GM23338 (cell line): Measurements from ENCODE around the gene ARL6IP1. TPM values are rescaled to one million over a fixed set of nuclear protein-coding genes. Genes with fewer than 3 reads are reported as not detected.

ENCODE experiments used
- ATAC-seq: fragments of 200-7000 bp; cut with Tn5 transposase; 3 replicates; pipeline ENCODE4 v1.9.1; 2020
- DNase-seq: peaks from one replicate; pipeline ENCODE4 v3.0.0-alpha.2; 2015; ENCODE audit warnings: low spot score
- H2AFZ ChIP-seq: fragments of 200-600 bp; sonication (generic); 2 replicates; pipeline ENCODE4 v1.8.0; 2016; ENCODE audit warnings: antibody characterized with exemption, mild to moderate bottlenecking, moderate library complexity
- H3F3A ChIP-seq: fragments of 200-600 bp; sonication (generic); replicated peaks from 2 replicates; pipeline ENCODE4 v1.8.0; 2017; ENCODE audit warnings: antibody characterized with exemption, mixed run types, low read depth
- H3K27ac ChIP-seq: fragments of 200-600 bp; sonication (generic); 2 replicates; pipeline ENCODE4 v1.6.1; 2016; ENCODE audit warnings: low read depth
- H3K27me3 ChIP-seq: fragments of 200-600 bp; sonication (generic); 2 replicates; pipeline ENCODE4 v1.8.0; 2016; ENCODE audit warnings: mild to moderate bottlenecking, mixed run types, moderate library complexity; ENCODE audit not compliant: insufficient read depth
- H3K36me3 ChIP-seq: fragments of 200-600 bp; sonication (generic); 2 replicates; pipeline ENCODE4 v1.8.0; 2016; ENCODE audit warnings: mild to moderate bottlenecking; ENCODE audit not compliant: insufficient read depth
- H3K4me1 ChIP-seq: fragments of 200-600 bp; sonication (generic); 2 replicates; pipeline ENCODE4 v1.8.0; 2016; ENCODE audit warnings: mild to moderate bottlenecking, moderate library complexity; ENCODE audit not compliant: insufficient read depth
- H3K4me2 ChIP-seq: fragments of 200-600 bp; sonication (generic); 2 replicates; pipeline ENCODE4 v1.7.1; 2017; ENCODE audit warnings: mixed run types
- H3K4me3 ChIP-seq: fragments of 200-600 bp; sonication (generic); 2 replicates; pipeline ENCODE4 v1.6.1; 2016; ENCODE audit warnings: mixed run types
- H3K79me2 ChIP-seq: fragments of 200-600 bp; sonication (generic); replicated peaks from 2 replicates; pipeline ENCODE4 v1.8.0; 2017; ENCODE audit warnings: mild to moderate bottlenecking; ENCODE audit not compliant: insufficient read depth
- H3K9me2 ChIP-seq: fragments of 200-600 bp; sonication (generic); 2 replicates; pipeline ENCODE4 v1.8.0; 2017; ENCODE audit not compliant: insufficient read depth
- H4K20me1 ChIP-seq: fragments of 200-600 bp; sonication (generic); replicated peaks from 2 replicates; pipeline ENCODE4 v1.8.0; 2017; ENCODE audit warnings: mild to moderate bottlenecking; ENCODE audit not compliant: insufficient read depth
- H3K27ac Mint-ChIP-seq: 2 replicates; pipeline ENCODE4 v1.8.0; 2020; ENCODE audit warnings: inconsistent platforms, mild to moderate bottlenecking, moderate library complexity, mixed read lengths
- H3K27me3 Mint-ChIP-seq: 3 replicates; pipeline ENCODE4 v1.8.0; 2022; ENCODE audit warnings: low read depth, mild to moderate bottlenecking, moderate library complexity, mixed read lengths, inconsistent platforms; ENCODE audit not compliant: insufficient read depth, poor library complexity
- H3K36me3 Mint-ChIP-seq: 3 replicates; pipeline ENCODE4 v1.8.0; 2021; ENCODE audit warnings: low read depth, mild to moderate bottlenecking, inconsistent platforms, moderate library complexity, mixed read lengths
- H3K4me1 Mint-ChIP-seq: 3 replicates; pipeline ENCODE4 v1.8.0; 2020; ENCODE audit warnings: mild to moderate bottlenecking, inconsistent platforms, mixed read lengths
- H3K4me3 Mint-ChIP-seq: 3 replicates; pipeline ENCODE4 v1.8.0; 2021; ENCODE audit warnings: moderate library complexity, mild to moderate bottlenecking, inconsistent platforms, mixed read lengths
- H3K9me3 Mint-ChIP-seq: 3 replicates; pipeline ENCODE4 v1.8.0; 2020; ENCODE audit warnings: moderate library complexity, mild to moderate bottlenecking, inconsistent platforms, mixed read lengths
- CREB1 ChIP-seq: fragments of 250-450 bp; sonication (Bioruptor Pico); IDR thresholded peaks from 2 replicates; pipeline ENCODE4 v1.5.0; 2020; ENCODE audit warnings: low read depth, mild to moderate bottlenecking, moderate library complexity
- EZH2 ChIP-seq: fragments of 200-600 bp; sonication (generic); IDR thresholded peaks from one replicate; pipeline ENCODE4 v1.8.0; 2017; ENCODE audit warnings: antibody characterized with exemption, mild to moderate bottlenecking, low read depth; ENCODE audit not compliant: unreplicated experiment
- EZH2phosphoT487 ChIP-seq: fragments of 200-600 bp; sonication (generic); IDR thresholded peaks from one replicate; pipeline ENCODE4 v1.8.1; 2018; ENCODE audit warnings: antibody characterized with exemption; ENCODE audit not compliant: unreplicated experiment
- JUNB ChIP-seq: IDR thresholded peaks from one replicate; pipeline ENCODE4 v1.6.1; 2016; ENCODE audit warnings: antibody characterized with exemption; ENCODE audit not compliant: unreplicated experiment
- NANOG ChIP-seq: IDR thresholded peaks from 2 replicates; pipeline ENCODE4 v1.6.1; 2016; ENCODE audit warnings: antibody characterized with exemption, borderline replicate concordance
- POLR2AphosphoS5 ChIP-seq: IDR thresholded peaks from 2 replicates; pipeline ENCODE4 v1.6.1; 2016; ENCODE audit warnings: antibody characterized with exemption, low read depth
- STAT1 ChIP-seq: IDR thresholded peaks from one replicate; pipeline ENCODE4 v1.6.1; 2016; ENCODE audit warnings: antibody characterized with exemption; ENCODE audit not compliant: unreplicated experiment
- ZNF114 ChIP-seq: fragments of 250-450 bp; sonication (Bioruptor Pico); IDR thresholded peaks from 2 replicates; pipeline ENCODE4 v1.5.0; 2020; ENCODE audit warnings: mild to moderate bottlenecking, moderate library complexity
- ZNF331 ChIP-seq: fragments of 250-450 bp; sonication (Bioruptor Pico); IDR thresholded peaks from 2 replicates; pipeline ENCODE4 v1.5.0; 2020; ENCODE audit warnings: low read depth, mild to moderate bottlenecking, moderate library complexity
- long read RNA-seq: library from polyadenylated mRNA; unstranded; transcript quantifications from one replicate; pipeline ENCODE4 v2.0.0, GENCODE V29; 2020; ENCODE audit not compliant: unreplicated experiment
- polyA plus RNA-seq: library from polyadenylated mRNA; unstranded; fragments of >200 nt; fragmentation: Nextera tagmentation; extraction: Ambion mirVana; gene quantifications from 2 replicates; pipeline ENCODE4 v1.2.1, GENCODE V29; 2016
- total RNA-seq: library from RNA; depleted of rRNA; stranded (reverse); fragments of >200 nt; shearing (Covaris generic); gene quantifications from 2 replicates; pipeline ENCODE4 v1.2.3, GENCODE V29; 2014; rRNA removed
- TF ChIP-seq, protein P1 (sequence below): IDR thresholded peaks from one replicate; pipeline ENCODE4 v1.6.1; 2018; ENCODE audit warnings: antibody characterized with exemption; ENCODE audit not compliant: unreplicated experiment
- TF ChIP-seq, protein P2 (sequence below), 2 experiments: fragments of 200-600 bp in 1 of 2; sonication (generic) in 1 of 2; conservative IDR thresholded peaks; 2 replicates each; pipeline versions ENCODE4 v1.5.1 to v1.6.1; 2016 to 2017; ENCODE audit warnings: antibody characterized with exemption in 2 of 2, low read depth in 2 of 2, mild to moderate bottlenecking in 2 of 2, moderate library complexity in 1 of 2
- TF ChIP-seq, protein P3 (sequence below): fragments of 250-450 bp; sonication (Bioruptor Pico); IDR thresholded peaks from 2 replicates; pipeline ENCODE4 v1.5.0; 2020; ENCODE audit warnings: mild to moderate bottlenecking, moderate library complexity
- TF ChIP-seq, protein P4 (sequence below): IDR thresholded peaks from 2 replicates; pipeline ENCODE4 v1.6.1; 2016; ENCODE audit warnings: antibody characterized with exemption

The ARL6IP1 gene
- total RNA-seq (250 and 270 TPM in 2 replicates), polyA plus RNA-seq (160 and 192 TPM in 2 replicates)
- long read RNA-seq, transcript ARL6IP1-201 (6 exons, 2,409 nt), result major isoform, 125 of 139 reads
- long read RNA-seq, transcript ARL6IP1-208 (4 exons, 778 nt), result minor isoform, 7 of 139 reads
- long read RNA-seq, partial matches to known transcripts, result 1 of 139 reads
- long read RNA-seq, other reads (novel, unspliced or antisense), result 6 of 139 reads

DNA sequence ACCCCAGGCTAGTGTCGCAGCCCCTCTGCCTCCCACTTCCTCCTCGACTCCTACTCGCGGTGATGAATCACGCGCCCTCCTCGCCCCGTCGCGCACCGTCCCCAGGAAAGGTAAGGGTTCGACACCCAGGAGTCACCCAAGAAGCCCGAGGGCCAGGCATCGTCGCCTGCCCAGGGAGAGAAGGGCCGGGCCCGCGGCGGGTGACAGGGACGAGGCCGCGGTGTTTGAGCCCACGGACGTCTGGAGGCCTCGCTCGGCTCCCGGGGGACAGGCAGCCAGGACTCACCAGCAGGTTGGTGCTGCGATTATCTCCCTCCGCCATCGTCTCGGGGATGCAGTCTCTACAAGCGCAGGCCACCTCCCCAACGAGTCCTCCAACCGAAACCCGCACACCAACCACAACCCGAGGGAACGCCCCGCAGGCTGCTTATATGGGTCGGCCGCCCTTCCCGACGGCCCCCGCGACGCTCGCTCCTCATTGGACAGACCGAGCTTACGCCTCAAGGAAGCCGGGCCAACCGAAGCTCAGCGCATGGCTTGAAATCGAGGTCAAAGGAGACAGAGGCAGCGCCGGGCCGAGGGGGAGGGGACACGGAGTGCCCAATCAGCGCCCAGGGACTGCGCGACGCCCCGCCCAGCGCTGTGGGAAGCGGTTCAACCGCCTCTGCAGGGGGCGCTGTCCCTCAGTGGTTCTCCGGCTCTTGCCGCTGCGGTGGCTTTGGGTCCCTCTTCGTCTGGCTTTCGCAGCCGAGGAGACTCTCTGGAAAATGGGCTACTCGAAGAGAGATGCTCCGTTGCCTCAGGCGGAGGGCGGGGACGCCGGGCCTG is at the start of gene ARL6IP1:
TSS of gene ARL6IP1 (minus strand) at position 405 of the 828 bp plus-strand sequence. CDS start at position 322, 83 bp downstream.
- peak within 1 kb of the TSS; percentile 98 for H3K27ac ChIP-seq
- peaks cover 24% of the 10 kb centered on the region for H3K36me3 ChIP-seq
- peak; percentile 94 for ATAC-seq
- H3K4me1 ChIP-seq, result peaks cover 45% of the 10 kb centered on the region
- peaks cover 24% of the 10 kb centered on the region for H4K20me1 ChIP-seq
- no peaks in the 10 kb centered on the region for H3K27me3 ChIP-seq
- peak; percentile 99 for TF ChIP-seq POLR2AphosphoS5
- no peak for TF ChIP-seq NANOG
- TF ChIP-seq EZH2phosphoT487, result no peak
- no peak for TF ChIP-seq STAT1
- TF ChIP-seq, protein P1, sequence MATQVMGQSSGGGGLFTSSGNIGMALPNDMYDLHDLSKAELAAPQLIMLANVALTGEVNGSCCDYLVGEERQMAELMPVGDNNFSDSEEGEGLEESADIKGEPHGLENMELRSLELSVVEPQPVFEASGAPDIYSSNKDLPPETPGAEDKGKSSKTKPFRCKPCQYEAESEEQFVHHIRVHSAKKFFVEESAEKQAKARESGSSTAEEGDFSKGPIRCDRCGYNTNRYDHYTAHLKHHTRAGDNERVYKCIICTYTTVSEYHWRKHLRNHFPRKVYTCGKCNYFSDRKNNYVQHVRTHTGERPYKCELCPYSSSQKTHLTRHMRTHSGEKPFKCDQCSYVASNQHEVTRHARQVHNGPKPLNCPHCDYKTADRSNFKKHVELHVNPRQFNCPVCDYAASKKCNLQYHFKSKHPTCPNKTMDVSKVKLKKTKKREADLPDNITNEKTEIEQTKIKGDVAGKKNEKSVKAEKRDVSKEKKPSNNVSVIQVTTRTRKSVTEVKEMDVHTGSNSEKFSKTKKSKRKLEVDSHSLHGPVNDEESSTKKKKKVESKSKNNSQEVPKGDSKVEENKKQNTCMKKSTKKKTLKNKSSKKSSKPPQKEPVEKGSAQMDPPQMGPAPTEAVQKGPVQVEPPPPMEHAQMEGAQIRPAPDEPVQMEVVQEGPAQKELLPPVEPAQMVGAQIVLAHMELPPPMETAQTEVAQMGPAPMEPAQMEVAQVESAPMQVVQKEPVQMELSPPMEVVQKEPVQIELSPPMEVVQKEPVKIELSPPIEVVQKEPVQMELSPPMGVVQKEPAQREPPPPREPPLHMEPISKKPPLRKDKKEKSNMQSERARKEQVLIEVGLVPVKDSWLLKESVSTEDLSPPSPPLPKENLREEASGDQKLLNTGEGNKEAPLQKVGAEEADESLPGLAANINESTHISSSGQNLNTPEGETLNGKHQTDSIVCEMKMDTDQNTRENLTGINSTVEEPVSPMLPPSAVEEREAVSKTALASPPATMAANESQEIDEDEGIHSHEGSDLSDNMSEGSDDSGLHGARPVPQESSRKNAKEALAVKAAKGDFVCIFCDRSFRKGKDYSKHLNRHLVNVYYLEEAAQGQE, result peak; percentile 16
- TF ChIP-seq CREB1 (CRISPR knock-in tag), result peak; percentile 69
- no peak for TF ChIP-seq ZNF114 (CRISPR knock-in tag)
- TF ChIP-seq, protein P2, sequence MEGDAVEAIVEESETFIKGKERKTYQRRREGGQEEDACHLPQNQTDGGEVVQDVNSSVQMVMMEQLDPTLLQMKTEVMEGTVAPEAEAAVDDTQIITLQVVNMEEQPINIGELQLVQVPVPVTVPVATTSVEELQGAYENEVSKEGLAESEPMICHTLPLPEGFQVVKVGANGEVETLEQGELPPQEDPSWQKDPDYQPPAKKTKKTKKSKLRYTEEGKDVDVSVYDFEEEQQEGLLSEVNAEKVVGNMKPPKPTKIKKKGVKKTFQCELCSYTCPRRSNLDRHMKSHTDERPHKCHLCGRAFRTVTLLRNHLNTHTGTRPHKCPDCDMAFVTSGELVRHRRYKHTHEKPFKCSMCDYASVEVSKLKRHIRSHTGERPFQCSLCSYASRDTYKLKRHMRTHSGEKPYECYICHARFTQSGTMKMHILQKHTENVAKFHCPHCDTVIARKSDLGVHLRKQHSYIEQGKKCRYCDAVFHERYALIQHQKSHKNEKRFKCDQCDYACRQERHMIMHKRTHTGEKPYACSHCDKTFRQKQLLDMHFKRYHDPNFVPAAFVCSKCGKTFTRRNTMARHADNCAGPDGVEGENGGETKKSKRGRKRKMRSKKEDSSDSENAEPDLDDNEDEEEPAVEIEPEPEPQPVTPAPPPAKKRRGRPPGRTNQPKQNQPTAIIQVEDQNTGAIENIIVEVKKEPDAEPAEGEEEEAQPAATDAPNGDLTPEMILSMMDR (conservative IDR thresholded peaks at IDR 0.05; ENCODE audit: low read depth in 2 of 2), result peak; percentile 56 to 81
- no peak for TF ChIP-seq EZH2
- no peak for TF ChIP-seq JUNB
- TF ChIP-seq ZNF331, result no peak
- TF ChIP-seq, protein P3, sequence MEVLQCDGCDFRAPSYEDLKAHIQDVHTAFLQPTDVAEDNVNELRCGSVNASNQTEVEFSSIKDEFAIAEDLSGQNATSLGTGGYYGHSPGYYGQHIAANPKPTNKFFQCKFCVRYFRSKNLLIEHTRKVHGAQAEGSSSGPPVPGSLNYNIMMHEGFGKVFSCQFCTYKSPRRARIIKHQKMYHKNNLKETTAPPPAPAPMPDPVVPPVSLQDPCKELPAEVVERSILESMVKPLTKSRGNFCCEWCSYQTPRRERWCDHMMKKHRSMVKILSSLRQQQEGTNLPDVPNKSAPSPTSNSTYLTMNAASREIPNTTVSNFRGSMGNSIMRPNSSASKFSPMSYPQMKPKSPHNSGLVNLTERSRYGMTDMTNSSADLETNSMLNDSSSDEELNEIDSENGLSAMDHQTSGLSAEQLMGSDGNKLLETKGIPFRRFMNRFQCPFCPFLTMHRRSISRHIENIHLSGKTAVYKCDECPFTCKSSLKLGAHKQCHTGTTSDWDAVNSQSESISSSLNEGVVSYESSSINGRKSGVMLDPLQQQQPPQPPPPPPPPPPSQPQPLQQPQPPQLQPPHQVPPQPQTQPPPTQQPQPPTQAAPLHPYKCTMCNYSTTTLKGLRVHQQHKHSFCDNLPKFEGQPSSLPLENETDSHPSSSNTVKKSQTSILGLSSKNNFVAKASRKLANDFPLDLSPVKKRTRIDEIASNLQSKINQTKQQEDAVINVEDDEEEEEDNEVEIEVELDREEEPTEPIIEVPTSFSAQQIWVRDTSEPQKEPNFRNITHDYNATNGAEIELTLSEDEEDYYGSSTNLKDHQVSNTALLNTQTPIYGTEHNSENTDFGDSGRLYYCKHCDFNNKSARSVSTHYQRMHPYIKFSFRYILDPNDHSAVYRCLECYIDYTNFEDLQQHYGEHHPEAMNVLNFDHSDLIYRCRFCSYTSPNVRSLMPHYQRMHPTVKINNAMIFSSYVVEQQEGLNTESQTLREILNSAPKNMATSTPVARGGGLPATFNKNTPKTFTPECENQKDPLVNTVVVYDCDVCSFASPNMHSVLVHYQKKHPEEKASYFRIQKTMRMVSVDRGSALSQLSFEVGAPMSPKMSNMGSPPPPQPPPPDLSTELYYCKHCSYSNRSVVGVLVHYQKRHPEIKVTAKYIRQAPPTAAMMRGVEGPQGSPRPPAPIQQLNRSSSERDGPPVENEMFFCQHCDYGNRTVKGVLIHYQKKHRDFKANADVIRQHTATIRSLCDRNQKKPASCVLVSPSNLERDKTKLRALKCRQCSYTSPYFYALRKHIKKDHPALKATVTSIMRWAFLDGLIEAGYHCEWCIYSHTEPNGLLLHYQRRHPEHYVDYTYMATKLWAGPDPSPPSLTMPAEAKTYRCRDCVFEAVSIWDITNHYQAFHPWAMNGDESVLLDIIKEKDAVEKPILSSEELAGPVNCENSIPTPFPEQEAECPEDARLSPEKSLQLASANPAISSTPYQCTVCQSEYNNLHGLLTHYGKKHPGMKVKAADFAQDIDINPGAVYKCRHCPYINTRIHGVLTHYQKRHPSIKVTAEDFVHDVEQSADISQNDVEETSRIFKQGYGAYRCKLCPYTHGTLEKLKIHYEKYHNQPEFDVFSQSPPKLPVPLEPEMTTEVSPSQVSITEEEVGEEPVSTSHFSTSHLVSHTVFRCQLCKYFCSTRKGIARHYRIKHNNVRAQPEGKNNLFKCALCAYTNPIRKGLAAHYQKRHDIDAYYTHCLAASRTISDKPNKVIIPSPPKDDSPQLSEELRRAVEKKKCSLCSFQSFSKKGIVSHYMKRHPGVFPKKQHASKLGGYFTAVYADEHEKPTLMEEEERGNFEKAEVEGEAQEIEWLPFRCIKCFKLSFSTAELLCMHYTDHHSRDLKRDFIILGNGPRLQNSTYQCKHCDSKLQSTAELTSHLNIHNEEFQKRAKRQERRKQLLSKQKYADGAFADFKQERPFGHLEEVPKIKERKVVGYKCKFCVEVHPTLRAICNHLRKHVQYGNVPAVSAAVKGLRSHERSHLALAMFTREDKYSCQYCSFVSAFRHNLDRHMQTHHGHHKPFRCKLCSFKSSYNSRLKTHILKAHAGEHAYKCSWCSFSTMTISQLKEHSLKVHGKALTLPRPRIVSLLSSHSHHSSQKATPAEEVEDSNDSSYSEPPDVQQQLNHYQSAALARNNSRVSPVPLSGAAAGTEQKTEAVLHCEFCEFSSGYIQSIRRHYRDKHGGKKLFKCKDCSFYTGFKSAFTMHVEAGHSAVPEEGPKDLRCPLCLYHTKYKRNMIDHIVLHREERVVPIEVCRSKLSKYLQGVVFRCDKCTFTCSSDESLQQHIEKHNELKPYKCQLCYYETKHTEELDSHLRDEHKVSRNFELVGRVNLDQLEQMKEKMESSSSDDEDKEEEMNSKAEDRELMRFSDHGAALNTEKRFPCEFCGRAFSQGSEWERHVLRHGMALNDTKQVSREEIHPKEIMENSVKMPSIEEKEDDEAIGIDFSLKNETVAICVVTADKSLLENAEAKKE (CRISPR knock-in tag), result no peak
- TF ChIP-seq, protein P4, sequence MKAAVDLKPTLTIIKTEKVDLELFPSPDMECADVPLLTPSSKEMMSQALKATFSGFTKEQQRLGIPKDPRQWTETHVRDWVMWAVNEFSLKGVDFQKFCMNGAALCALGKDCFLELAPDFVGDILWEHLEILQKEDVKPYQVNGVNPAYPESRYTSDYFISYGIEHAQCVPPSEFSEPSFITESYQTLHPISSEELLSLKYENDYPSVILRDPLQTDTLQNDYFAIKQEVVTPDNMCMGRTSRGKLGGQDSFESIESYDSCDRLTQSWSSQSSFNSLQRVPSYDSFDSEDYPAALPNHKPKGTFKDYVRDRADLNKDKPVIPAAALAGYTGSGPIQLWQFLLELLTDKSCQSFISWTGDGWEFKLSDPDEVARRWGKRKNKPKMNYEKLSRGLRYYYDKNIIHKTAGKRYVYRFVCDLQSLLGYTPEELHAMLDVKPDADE, result peak; percentile 45; the same call in 1 of the 2 replicates
- no peaks in the 10 kb centered on the region for H3K9me2 ChIP-seq
- peaks cover 4% of the 10 kb centered on the region for H3F3A ChIP-seq
- peak within 1 kb of the TSS; percentile 92 for H3K4me3 Mint-ChIP-seq
- H3K36me3 Mint-ChIP-seq, result peaks cover 37% of the 10 kb centered on the region
- H3K4me3 ChIP-seq, result peak within 1 kb of the TSS; percentile 88
- peaks cover 20% of the 10 kb centered on the region for H3K27me3 Mint-ChIP-seq
- peak; percentile 100 for DNase-seq
- peaks cover 53% of the 10 kb centered on the region for H3K79me2 ChIP-seq
- peak within 1 kb of the TSS; percentile 84 for H3K4me2 ChIP-seq
- H3K27ac Mint-ChIP-seq, result peak within 1 kb of the TSS; percentile 97
- H3K9me3 Mint-ChIP-seq, result no peaks in the 10 kb centered on the region
- H3K4me1 Mint-ChIP-seq, result peaks cover 45% of the 10 kb centered on the region
- H2AFZ ChIP-seq, result no peak within 1 kb of the TSS
